D721Med (cell line): ENCODE results near the gene KCNG3.

Experiments
- DNase-seq: peaks from one replicate; pipeline ENCODE4 v3.0.0; 2011; ENCODE audit warnings: low spot score; ENCODE audit not compliant: insufficient read length
- FAIRE-seq: peaks from 2 replicates; lab custom pipeline; 2011; peaks lifted over from hg19 to GRCh38; lab: Jason Lieb, UNC
- TF ChIP-seq, protein P1 (sequence below): IDR thresholded peaks from 2 replicates; pipeline ENCODE4 v1.5.1; 2012; ENCODE audit warnings: mild to moderate bottlenecking, control low read depth; ENCODE audit not compliant: insufficient read depth; ENCODE audit errors: missing control alignments

KCNG3 gene

DNA sequence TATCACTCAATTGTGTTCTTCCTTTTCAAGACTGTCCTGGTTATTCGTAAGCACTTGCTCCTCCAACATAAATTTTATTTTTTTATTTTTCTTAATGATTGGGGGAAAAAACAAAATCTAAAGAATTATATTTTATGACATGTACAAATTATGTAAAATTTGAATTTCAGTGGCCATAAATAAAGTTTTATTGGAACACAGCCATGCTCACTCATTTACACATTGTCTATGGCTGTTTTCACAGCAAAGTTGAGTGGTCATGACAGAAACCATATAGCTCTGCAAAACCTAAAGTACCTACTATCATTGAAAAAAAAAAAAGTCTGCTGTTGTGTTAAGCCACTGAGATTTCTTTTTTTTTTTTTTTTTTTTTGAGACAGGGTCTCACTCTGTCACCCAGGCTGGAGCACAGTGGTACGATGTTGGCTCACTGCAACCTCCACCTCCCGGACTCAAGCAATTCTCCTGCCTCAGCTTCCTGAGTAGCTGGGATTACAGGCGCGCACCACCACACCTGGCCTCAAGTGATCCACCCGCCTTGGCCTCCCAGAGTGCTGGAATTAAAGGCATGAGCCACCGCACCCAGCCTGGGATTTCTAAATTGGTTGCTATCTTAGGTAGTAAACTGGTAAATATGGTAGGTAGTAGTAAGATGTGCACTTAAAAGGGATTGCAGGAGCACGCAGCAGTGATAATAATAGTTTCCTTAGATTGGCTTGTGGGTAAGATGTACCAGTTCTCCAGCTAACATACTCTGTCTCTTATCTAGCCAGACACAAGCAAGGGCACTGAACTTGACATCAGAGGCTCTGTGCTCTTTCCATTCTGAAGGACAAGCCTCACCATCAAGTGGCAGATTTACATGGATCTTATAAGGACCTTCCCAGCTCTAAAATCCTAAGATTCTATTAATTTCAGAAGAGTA lies 44.4 kb downstream of the KCNG3 start:
- TF ChIP-seq, protein P1, sequence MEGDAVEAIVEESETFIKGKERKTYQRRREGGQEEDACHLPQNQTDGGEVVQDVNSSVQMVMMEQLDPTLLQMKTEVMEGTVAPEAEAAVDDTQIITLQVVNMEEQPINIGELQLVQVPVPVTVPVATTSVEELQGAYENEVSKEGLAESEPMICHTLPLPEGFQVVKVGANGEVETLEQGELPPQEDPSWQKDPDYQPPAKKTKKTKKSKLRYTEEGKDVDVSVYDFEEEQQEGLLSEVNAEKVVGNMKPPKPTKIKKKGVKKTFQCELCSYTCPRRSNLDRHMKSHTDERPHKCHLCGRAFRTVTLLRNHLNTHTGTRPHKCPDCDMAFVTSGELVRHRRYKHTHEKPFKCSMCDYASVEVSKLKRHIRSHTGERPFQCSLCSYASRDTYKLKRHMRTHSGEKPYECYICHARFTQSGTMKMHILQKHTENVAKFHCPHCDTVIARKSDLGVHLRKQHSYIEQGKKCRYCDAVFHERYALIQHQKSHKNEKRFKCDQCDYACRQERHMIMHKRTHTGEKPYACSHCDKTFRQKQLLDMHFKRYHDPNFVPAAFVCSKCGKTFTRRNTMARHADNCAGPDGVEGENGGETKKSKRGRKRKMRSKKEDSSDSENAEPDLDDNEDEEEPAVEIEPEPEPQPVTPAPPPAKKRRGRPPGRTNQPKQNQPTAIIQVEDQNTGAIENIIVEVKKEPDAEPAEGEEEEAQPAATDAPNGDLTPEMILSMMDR: no peak
- FAIRE-seq (no peak), DNase-seq (no peak)

DNA sequence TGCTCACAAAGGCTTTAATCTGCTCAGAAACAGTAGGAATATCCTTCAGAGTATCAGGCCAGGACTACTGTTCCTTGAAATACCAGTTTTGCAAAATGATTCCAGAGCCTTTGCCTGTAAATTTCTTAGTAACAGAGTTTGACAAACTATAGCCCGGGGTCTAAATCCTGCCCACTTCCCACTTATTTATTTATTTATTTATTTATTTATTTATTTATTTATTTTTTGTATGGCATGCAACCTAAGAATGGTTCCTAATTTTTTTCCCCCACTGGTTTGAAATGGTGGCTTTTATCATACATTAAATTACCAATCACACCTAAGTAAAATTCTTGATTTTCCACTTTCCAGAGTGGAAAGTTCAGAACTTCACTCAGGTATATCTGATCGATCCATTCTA lies 45.6 kb downstream of the KCNG3 start:
- TF ChIP-seq, protein P1: no peak
- no peak for FAIRE-seq

DNA sequence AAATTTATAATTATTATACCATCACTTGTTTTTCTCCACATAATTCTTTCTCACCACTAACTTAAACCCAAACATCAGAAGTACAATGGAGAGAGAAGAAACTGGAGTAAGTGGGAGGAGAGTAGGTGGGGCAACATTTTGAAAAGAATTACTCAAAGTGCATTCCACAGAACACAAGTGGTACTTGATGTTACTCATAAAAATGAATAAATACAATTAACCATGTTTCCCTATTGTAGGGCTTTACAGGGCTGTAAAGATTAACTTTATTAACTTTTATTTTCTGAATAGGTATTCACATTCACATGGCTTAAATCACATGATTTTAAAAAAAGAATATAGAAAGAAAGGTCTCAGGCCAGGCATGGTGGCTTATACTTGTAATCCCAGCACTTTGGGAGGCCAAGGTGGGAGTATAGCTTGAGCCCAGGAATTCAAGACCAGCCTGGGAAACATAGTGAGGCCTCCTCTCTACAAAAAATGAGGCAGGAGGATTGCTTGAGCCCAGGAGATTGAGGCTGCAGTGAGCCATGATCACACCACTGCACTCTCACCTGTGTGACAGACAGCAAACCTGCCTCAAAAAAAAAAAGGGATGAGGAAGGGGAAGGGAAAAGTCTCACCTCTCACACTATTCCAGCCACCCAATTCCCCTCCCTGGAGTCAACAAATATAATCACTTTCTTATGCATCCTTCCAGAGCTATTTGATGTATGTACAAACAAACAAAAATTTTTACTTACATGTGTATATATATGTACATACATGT lies 47.1 kb downstream of the KCNG3 start:
- FAIRE-seq: no peak
- TF ChIP-seq, protein P1: no peak
- DNase-seq: no peak

More for the DNA sequence above, 45.6 kb downstream of the KCNG3 start:
- no peak for DNase-seq

DNA sequence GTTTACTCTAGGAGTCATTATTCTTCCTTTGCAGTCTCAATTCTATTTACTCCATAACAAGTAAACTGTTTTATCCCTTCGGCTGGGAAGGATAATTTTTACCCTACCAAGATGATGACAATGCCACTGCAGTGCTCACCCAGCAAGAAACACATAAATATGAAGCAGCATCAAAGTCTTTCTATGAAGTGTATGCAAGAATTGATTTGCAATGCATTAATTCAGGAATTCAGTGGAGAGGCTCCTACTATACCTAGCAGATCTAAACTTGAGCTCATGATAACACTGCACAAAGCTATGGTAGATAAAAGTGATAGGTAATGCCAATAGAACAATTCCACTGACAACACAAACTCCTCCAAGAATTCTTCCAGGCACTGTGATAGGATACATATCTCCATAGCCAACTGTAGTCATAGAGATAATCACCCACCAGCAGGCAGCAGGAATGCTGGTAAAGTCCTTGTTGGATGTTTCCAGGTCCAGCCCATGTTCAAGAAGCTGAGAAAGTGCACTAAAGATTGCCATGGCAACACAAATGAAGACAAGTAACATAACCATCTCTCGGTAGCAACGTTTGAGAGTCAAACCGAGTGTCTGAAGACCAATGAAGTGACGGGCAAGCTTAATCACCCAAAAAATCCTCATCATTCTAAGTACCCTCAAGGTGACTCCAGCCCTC lies 49.9 kb downstream of the KCNG3 start:
- no peak for DNase-seq
- no peak for FAIRE-seq
- TF ChIP-seq, protein P1: no peak

DNA sequence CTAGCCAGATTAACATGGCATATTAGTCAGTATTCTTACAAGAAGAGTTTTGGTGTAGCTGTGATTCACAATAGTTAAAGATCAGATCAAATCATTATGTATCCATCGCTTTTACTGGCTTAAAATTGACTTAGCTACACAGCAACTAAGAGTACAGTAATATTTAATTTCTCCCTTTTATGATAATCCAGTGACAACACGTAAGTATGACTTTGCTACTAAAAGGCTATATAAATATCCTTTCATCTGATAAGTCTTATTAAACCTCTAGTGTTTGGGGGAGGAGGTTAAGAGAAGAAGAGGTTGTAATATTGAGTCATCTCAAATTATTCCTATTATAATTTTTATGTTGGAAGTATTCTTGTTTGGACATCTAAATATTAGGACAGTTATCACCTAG lies 51.0 kb downstream of the KCNG3 start:
- DNase-seq (no peak), FAIRE-seq (no peak)
- TF ChIP-seq, protein P1: no peak

DNA sequence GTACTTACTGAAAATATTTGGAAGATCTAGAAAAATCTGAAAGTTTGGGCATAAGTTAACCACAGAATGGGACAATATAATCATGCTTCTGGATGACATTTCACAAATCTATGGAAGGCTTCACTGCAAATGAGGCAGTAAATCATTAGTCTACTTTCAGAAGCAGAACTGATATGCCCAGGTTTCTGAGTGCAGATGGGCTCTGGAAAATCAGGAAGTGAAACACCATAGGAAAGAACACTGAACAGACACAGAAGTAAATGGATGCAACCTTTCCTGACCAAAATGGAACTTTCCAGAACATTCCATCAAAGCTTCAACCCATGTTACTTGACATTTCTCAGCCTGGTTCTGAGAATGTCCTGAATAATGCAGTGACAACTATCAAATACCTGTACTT lies 55.1 kb downstream of the KCNG3 start:
- DNase-seq (no peak), FAIRE-seq (no peak)
- TF ChIP-seq, protein P1: no peak
